Naive thymus-derived CD4-positive, alpha-beta T cell (primary cell): ENCODE results near the gene SLIRP. TPM values are rescaled to one million over a fixed set of nuclear protein-coding genes. Genes with fewer than 3 reads are reported as not detected.
A peak's percentile ranks its signal among the peaks of the same experiment; 100 is the strongest.

ENCODE experiments used
- ATAC-seq: fragments of 150-1000 bp; cut with Tn5 transposase; 2 replicates; pipeline ENCODE4 v1.10.0; 2021; ENCODE audit warnings: mild to moderate bottlenecking, moderate library complexity
- CTCF ChIA-PET: fragments of 350-600 bp; sonication (Branson Sonifier 250); formaldehyde crosslinking; loops from one replicate; lab custom pipeline; 2021; ENCODE audit warnings: antibody characterized with exemption; lab: Charles Lee
- POLR2A ChIA-PET: fragments of 350-600 bp; sonication (Branson Sonifier 250); formaldehyde crosslinking; loops from one replicate; lab custom pipeline; 2021; ENCODE audit warnings: antibody characterized with exemption, inconsistent platforms; lab: Charles Lee
- DNase-seq, 9 donors: peaks; one replicate each; pipeline versions ENCODE4 v3.0.0 to v3.0.0-alpha.2; 2020 to 2022; ENCODE audit warnings: mixed read lengths in 1 of 9
- H3K27ac ChIP-seq: one replicate; pipeline ENCODE4 v1.7.0; 2013; ENCODE audit warnings: mild to moderate bottlenecking, low read depth, low read length, moderate library complexity
- H3K27me3 ChIP-seq, 2 donors: one replicate each; pipeline ENCODE4 v1.7.0; 2013; ENCODE audit warnings: low read length in 2 of 2, mild to moderate bottlenecking in 2 of 2, moderate library complexity in 2 of 2; ENCODE audit not compliant: control insufficient read depth in 2 of 2, insufficient read depth in 2 of 2
- H3K36me3 ChIP-seq, 3 experiments: 1 replicate in 2 of 3; 2 replicates in 1 of 3; pipeline ENCODE4 v1.7.0; 2013; ENCODE audit warnings: low read length in 3 of 3, mild to moderate bottlenecking in 3 of 3, moderate library complexity in 1 of 3; ENCODE audit not compliant: insufficient read depth in 3 of 3, control insufficient read depth in 2 of 3
- H3K4me1 ChIP-seq, 2 donors: one replicate each; pipeline ENCODE4 v1.7.0; 2013; ENCODE audit warnings: low read length in 2 of 2, mild to moderate bottlenecking in 2 of 2, moderate library complexity in 1 of 2; ENCODE audit not compliant: control insufficient read depth in 2 of 2, insufficient read depth in 2 of 2
- H3K4me3 ChIP-seq: 2 replicates; pipeline ENCODE4 v1.7.0; 2013; ENCODE audit warnings: mild to moderate bottlenecking, low read length
- H3K9me3 ChIP-seq, 3 experiments: 1 replicate in 2 of 3; 2 replicates in 1 of 3; pipeline ENCODE4 v1.7.0; 2013; ENCODE audit warnings: low read length in 3 of 3; ENCODE audit not compliant: control insufficient read depth in 2 of 3
- H3K27ac Mint-ChIP-seq, 9 donors: one replicate each; pipeline ENCODE4 v1.8.0; 2020 to 2022; ENCODE audit warnings: mixed read lengths in 9 of 9, mild to moderate bottlenecking in 8 of 9, moderate library complexity in 5 of 9, inconsistent platforms in 2 of 9
- H3K27me3 Mint-ChIP-seq, 5 donors: one replicate each; pipeline ENCODE4 v1.8.0; 2021 to 2022; ENCODE audit warnings: mixed read lengths in 5 of 5, mild to moderate bottlenecking in 1 of 5
- H3K36me3 Mint-ChIP-seq, 5 donors: one replicate each; pipeline ENCODE4 v1.8.0; 2020 to 2022; ENCODE audit warnings: mixed read lengths in 5 of 5, mild to moderate bottlenecking in 3 of 5, inconsistent platforms in 1 of 5
- H3K4me1 Mint-ChIP-seq, 7 donors: one replicate each; pipeline ENCODE4 v1.8.0; 2020 to 2022; ENCODE audit warnings: mixed read lengths in 7 of 7, mild to moderate bottlenecking in 3 of 7, inconsistent platforms in 1 of 7
- H3K4me3 Mint-ChIP-seq, 10 donors: one replicate each; pipeline ENCODE4 v1.8.0; 2020 to 2022; ENCODE audit warnings: mild to moderate bottlenecking in 10 of 10, mixed read lengths in 10 of 10, moderate library complexity in 6 of 10, inconsistent platforms in 2 of 10
- H3K9me3 Mint-ChIP-seq, 11 donors: one replicate each; pipeline ENCODE4 v1.8.0; 2020 to 2022; ENCODE audit warnings: mixed read lengths in 11 of 11, mild to moderate bottlenecking in 4 of 11, inconsistent platforms in 1 of 11, moderate library complexity in 1 of 11
- intact Hi-C, 2 donors: fragments of 100-400 bp; cut with micrococcal nuclease; formaldehyde crosslinking; loops; one replicate each; pipeline ENCODE4 v1.15.1; 2023
- polyA plus RNA-seq, 2 donors: library from polyadenylated mRNA; unstranded; fragments of 300-500 nt; fragmentation: Illumina TruSeq; gene quantifications; one replicate each; pipeline ENCODE4 v1.2.3, GENCODE V29; 2021
- total RNA-seq, 6 experiments: library from RNA in 5 of 6; stranded (reverse) in 5 of 6; gene quantifications; 1 replicate in 5 of 6; 2 replicates in 1 of 6; pipeline ENCODE4 v1.2.3 and lab custom pipeline; 2021 to 2026

Gene SLIRP
- total and polyA plus RNA-seq, 7 experiments from 2014 or later: 35.9 to 282 (median 46.0) TPM

DNA sequence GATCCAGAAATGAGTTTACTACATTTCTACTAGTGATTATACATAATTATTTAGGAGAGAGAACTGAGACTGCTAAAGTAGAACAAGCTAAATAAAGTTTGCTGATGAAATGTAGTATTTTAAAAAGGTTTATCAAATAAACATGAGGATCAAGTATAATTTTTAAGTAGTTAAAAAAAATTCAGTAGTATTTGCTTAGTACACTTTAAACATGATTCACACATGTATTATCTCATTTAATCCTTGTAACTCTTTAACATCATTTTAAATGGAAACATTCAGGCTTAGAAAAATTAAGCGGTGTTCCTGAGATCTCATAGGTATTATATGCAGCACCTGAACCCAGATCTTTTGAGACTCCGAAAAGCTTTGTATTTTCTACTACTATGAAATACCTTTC is 44.4 kb downstream of the SLIRP start:
- H3K27ac Mint-ChIP-seq: no peak overlapping the region
- Histone ChIP-seq H3K9me3 (no peaks in the 10 kb centered on the region), H3K27me3 (no peaks in the 10 kb centered on the region), H3K4me1 (peaks cover under 1 to 3% of the 10 kb centered on the region in 2 donors), H3K27ac (peak overlapping the region; percentile 7), H3K36me3 (peaks cover 17 to 59% (median 25%) of the 10 kb centered on the region in 3 experiments), H3K4me3 (no peak overlapping the region)
- ChIA-PET CTCF (no interaction called here), POLR2A (interaction anchor here (1.8 kb wide), 1 partner anchor 12 kb away, joined by 4 read pairs; no protein-coding TSS in a partner anchor)
- H3K4me1 Mint-ChIP-seq: peaks cover 15 to 64% (median 50%) of the 10 kb centered on the region in 7 donors
- peaks cover 14 to 48% (median 25%) of the 10 kb centered on the region in 5 donors for H3K36me3 Mint-ChIP-seq
- H3K9me3 Mint-ChIP-seq: no peaks in the 10 kb centered on the region
- H3K27me3 Mint-ChIP-seq: no peaks in the 10 kb centered on the region
- no peak for DNase-seq
- no peak for ATAC-seq
- intact Hi-C loops: no loop called here
- peak overlapping the region in 2 of 10 donors; percentile 15 to 36 for H3K4me3 Mint-ChIP-seq

DNA sequence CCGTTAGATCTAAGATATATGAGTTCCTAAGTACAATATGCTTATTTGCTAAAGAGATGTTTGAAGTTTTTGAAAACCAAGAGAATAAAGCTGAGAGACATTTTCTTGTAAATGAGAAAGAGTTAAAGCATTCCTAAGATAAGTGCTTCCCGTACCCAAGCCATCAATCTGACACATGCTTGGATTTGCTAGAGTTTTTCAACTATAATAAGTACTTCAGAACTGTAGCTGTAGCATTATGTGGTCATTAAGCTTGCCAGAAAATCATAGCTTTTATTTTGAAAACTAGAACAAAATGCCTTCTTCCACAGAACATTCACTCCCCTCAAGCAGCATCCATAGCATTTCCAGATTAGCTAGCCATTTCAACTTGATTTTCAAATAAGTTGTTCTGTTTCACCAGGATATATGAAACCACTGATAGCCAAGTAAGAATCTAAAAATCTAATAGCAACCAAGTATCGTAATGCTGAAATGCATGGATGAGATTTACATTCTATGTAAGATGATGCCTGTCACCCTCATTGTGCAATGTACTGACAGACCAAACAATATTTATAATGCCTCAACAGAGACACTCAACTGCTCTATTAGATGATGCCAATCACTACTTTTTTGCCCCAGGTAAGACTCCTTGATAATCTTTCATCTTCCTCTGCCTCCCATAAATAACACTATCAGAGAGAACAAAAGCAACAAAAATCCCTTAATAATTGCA is 45.1 kb downstream of the SLIRP start:
- H3K27ac Mint-ChIP-seq: peak overlapping the region in 1 of 9 donors; percentile 43
- ChIA-PET CTCF (no interaction called here), POLR2A (interaction anchor here (1.8 kb wide), 1 partner anchor 12 kb away, joined by 4 read pairs; no protein-coding TSS in a partner anchor)
- ATAC-seq (no peak), DNase-seq (no peak)
- H3K4me1 Mint-ChIP-seq: peaks cover 21 to 71% (median 57%) of the 10 kb centered on the region in 7 donors
- no peaks in the 10 kb centered on the region for H3K27me3 ChIP-seq
- peaks cover 5% of the 10 kb centered on the region in 2 donors for H3K4me1 ChIP-seq
- no peaks in the 10 kb centered on the region for H3K9me3 ChIP-seq
- H3K36me3 Mint-ChIP-seq: peaks cover 14 to 45% (median 25%) of the 10 kb centered on the region in 5 donors
- H3K4me3 Mint-ChIP-seq: peak overlapping the region in 6 of 10 donors; percentile 5 to 65 (median 17)
- intact Hi-C loops: no loop called here
- H3K27ac ChIP-seq: no peak overlapping the region
- H3K9me3 Mint-ChIP-seq: no peaks in the 10 kb centered on the region
- peaks cover 17 to 56% (median 25%) of the 10 kb centered on the region in 3 experiments for H3K36me3 ChIP-seq
- H3K4me3 ChIP-seq: no peak overlapping the region
- H3K27me3 Mint-ChIP-seq: no peaks in the 10 kb centered on the region

DNA sequence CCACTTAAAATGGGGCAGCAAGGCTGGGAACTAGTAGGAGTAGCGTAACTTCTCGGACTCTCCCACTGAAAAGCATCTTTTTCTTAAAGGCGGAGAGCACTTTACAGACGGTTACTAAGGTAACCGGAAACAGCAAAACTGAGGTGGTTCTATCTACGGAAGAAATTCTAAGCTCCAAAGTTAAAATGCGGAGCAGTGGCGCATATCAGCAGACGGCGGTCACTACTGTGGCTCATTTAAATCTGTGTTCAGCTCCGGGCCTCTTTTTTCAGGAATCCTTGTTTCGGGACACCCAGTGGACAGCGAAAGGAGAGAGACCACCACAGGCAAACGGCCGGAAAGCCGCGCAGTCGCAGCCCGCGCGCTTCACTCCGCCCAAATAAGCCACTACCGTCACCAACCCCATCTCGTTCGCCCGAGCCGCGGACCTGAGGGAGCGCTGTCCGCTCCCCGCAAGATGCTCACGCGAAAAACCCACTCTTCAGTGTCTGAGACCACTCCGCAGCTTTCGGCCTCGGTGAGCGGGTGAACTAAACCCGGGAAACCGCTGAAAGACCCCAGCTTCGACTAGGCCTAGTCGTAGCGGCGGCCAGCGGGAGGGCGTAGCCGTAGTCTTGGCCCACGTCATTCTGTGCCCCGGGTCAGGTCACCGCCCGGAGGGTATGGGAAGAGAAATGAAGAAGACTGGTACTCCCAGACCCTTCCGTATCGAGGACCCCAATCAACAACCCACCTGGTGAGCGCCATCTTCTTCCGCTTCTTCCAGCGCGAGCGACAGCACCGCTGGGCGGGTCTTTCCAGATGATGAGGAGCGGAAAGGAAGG is 52.7 kb downstream of the SLIRP start, which contains the start of gene SNW1:
TSS of gene SNW1 (minus strand) at position 776 of the 824 bp plus-strand sequence. CDS start at position 747, 29 bp downstream.
- Mint-ChIP-seq H3K4me3 (peak within 1 kb of the TSS; percentile 91 to 97 (median 95)), H3K27me3 (no peaks in the 10 kb centered on the region), H3K4me1 (peaks cover 26 to 60% (median 42%) of the 10 kb centered on the region in 7 donors), H3K9me3 (no peaks in the 10 kb centered on the region), H3K36me3 (peaks cover 0 to 15% (median 4%) of the 10 kb centered on the region in 5 donors), H3K27ac (peak within 1 kb of the TSS; percentile 92 to 99 (median 98))
- Histone ChIP-seq H3K4me3 (peak within 1 kb of the TSS; percentile 94), H3K9me3 (no peaks in the 10 kb centered on the region), H3K27ac (peak within 1 kb of the TSS; percentile 97), H3K27me3 (no peaks in the 10 kb centered on the region), H3K4me1 (peaks cover 28 to 30% of the 10 kb centered on the region in 2 donors), H3K36me3 (peaks cover 0 to 6% (median 0%) of the 10 kb centered on the region in 3 experiments)
- ChIA-PET POLR2A (interaction anchor here (0.8 to 3.0 kb wide), 7 partner anchors 39 to 383 kb away, joined by 3 to 13 read pairs (median 4); partner anchors contain the start of genes ADCK1, ALKBH1, SAMD15 and SLIRP), CTCF (no interaction called here)
- intact Hi-C loops: loop anchor here (1.0 to 10.0 kb wide), 9 partner anchors 40 to 946 kb away; partner anchors contain the start of genes ADCK1 (in 2 of the 2), ALKBH1 (in 2 of the 2), CIPC (in 2 of the 2) and GSTZ1 (in 2 of the 2)
- ATAC-seq (peak; percentile 95), DNase-seq (peak; percentile 80 to 94 (median 90))

DNA sequence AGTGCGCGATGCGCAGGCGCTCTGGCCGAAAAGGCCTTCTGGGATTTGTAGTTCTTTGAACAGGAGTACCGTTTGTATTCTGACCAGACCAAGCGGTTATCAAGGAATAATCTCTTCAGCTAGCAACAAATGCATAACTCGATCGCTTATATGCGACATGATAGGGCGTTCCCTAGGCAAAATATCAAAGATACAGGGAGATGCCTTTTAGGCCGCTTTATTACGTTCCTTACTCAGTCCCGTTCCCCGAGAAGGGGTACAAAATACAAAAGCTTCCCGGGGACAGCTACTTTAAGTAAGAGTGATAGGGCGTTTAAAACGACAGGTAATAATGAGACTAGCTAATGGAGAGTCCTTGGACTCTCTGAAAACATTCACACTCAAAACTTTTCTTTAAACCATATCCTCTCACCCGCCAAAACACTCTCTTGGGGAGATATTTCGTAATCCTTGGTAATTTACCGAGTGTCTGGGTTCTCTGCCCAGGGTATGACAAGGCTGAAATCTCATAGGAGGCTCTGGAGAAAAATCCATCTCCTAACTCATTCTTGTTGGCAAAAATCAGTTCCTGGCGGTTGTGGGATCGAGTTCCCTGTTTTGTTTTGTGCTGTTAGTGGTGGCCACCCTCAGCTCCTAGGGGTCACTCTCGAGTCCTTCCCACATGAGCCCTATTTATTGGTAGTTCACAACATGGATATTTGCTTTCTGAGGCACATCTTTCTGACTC is 53.5 kb downstream of the SLIRP start:
- POLR2A ChIA-PET: interaction anchor here (0.8 to 3.0 kb wide), 6 partner anchors 35 to 1609 kb away, joined by 3 to 13 read pairs (median 4); partner anchors contain the start of genes ADCK1, ALKBH1 and SLIRP
- peak overlapping the region; percentile 91 to 97 (median 95) for H3K4me3 Mint-ChIP-seq
- Histone ChIP-seq H3K36me3 (peaks cover 0 to 6% (median 0%) of the 10 kb centered on the region in 3 experiments), H3K9me3 (no peaks in the 10 kb centered on the region), H3K27ac (peak overlapping the region; percentile 97), H3K4me3 (peak overlapping the region; percentile 94), H3K27me3 (no peaks in the 10 kb centered on the region), H3K4me1 (peaks cover 28 to 30% of the 10 kb centered on the region in 2 donors)
- peaks cover 25 to 52% (median 40%) of the 10 kb centered on the region in 7 donors for H3K4me1 Mint-ChIP-seq
- intact Hi-C loops: loop anchor here (1.0 to 10.0 kb wide), 9 partner anchors 39 to 947 kb away; partner anchors contain the start of genes ADCK1 (in 2 of the 2), ALKBH1 (in 2 of the 2), CIPC (in 2 of the 2) and GSTZ1 (in 2 of the 2)
- peaks cover 0 to 10% (median 4%) of the 10 kb centered on the region in 5 donors for H3K36me3 Mint-ChIP-seq
- peak; percentile 9 for ATAC-seq
- no peaks in the 10 kb centered on the region for H3K9me3 Mint-ChIP-seq
- CTCF ChIA-PET: interaction anchor here (0.7 kb wide), 1 partner anchor 37 kb away, joined by 5 read pairs; no protein-coding TSS in a partner anchor
- peak overlapping the region; percentile 92 to 99 (median 98) for H3K27ac Mint-ChIP-seq
- H3K27me3 Mint-ChIP-seq: no peaks in the 10 kb centered on the region
- DNase-seq: no peak

DNA sequence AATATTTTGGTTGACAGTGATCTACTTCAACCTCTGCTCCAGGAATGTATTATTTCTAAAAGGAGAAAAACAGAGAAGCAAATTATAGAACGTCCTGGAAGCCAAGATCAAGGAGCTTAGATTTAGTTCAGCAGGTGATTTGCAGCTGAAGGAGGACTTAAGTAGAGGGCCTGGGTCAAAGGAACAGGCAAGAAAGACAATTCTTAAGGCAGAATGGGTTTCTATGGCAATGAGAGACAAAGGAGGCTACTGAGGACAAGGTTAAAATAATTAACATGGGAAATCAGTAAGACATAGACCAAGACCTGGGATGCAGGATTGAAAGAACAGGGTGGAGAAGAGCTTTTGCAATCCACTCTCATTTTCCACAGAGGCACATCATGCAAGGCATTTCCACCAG is 55.4 kb downstream of the SLIRP start:
- Mint-ChIP-seq H3K9me3 (no peaks in the 10 kb centered on the region), H3K27me3 (peaks cover 0 to 3% (median 0%) of the 10 kb centered on the region in 5 donors), H3K36me3 (peaks cover 0 to 9% (median 3%) of the 10 kb centered on the region in 5 donors), H3K4me3 (no peak overlapping the region), H3K4me1 (peaks cover 13 to 32% (median 26%) of the 10 kb centered on the region in 7 donors), H3K27ac (no peak overlapping the region)
- ATAC-seq (no peak), DNase-seq (no peak)
- no peaks in the 10 kb centered on the region for H3K27me3 ChIP-seq
- H3K4me1 ChIP-seq: peaks cover 19 to 24% of the 10 kb centered on the region in 2 donors
- no peak overlapping the region for H3K4me3 ChIP-seq
- peaks cover 0 to 6% (median 0%) of the 10 kb centered on the region in 3 experiments for H3K36me3 ChIP-seq
- no peaks in the 10 kb centered on the region for H3K9me3 ChIP-seq
- ChIA-PET POLR2A (interaction anchor here (0.6 kb wide), 1 partner anchor 29 kb away, joined by 3 read pairs; no protein-coding TSS in a partner anchor), CTCF (no interaction called here)
- intact Hi-C loops: loop anchor here in 1 of 2 donors (10.0 kb wide), 1 partner anchor 949 kb away; the partner anchor contains the start of gene ANGEL1
- H3K27ac ChIP-seq: no peak overlapping the region
